Activated CD4-positive, alpha-beta memory T cell treated with anti-CD3 and anti-CD28 coated beads for 36 hours (primary cell): ENCODE results near the gene FOXN4. TPM values are rescaled to one million over a fixed set of nuclear protein-coding genes. Genes with fewer than 3 reads are reported as not detected.

Source experiments
- total RNA-seq, 2 experiments: library from RNA; stranded (reverse); gene quantifications; one replicate each; pipeline ENCODE4 v1.2.3, GENCODE V29; 2021

The FOXN4 gene
- total RNA-seq, 2 experiments from 2014 or later, result not detected

Other genes starting within 250 kb of the FOXN4 start
- gene ALKBH2, start 215.8 kb downstream of the FOXN4 start, total RNA-seq, result 10 to 100 TPM; 23.9 to 28.6 TPM
- gene UNG, start 211.7 kb downstream of the FOXN4 start, total RNA-seq, result 10 to 100 TPM; 57.9 to 61.9 TPM
- 10 to 100 TPM; 11.1 to 12.7 TPM for gene ACACB, start 192.7 kb downstream of the FOXN4 start, total RNA-seq
- not detected for gene MYO1H, start 38.6 kb upstream of the FOXN4 start, total RNA-seq
- 10 to 100 TPM; 36.2 to 40.3 TPM for gene KCTD10, start 168.0 kb upstream of the FOXN4 start, total RNA-seq
- 10 to 100 TPM; 29.8 to 32.3 TPM for gene UBE3B, start 168.3 kb upstream of the FOXN4 start, total RNA-seq